Measurements from ENCODE around the gene KCNE4. TPM values are rescaled to one million over a fixed set of nuclear protein-coding genes. Genes with fewer than 3 reads are reported as not detected.

Gene KCNE4
- total RNA-seq, 1 experiment from 2014 or later = not detected

- no peaks in the 10 kb centered on the region for H3K36me3 Mint-ChIP-seq (ENCODE audit: insufficient read depth, unreplicated experiment)
- no peak overlapping the region for H3K4me3 Mint-ChIP-seq (ENCODE audit: low read depth, unreplicated experiment)
- peaks cover 15% of the 10 kb centered on the region for H3K27me3 Mint-ChIP-seq (ENCODE audit: unreplicated experiment)
- H3K4me1 Mint-ChIP-seq (ENCODE audit: low read depth, unreplicated experiment) = peaks cover 17% of the 10 kb centered on the region
- DNase-seq = no peak
- no peak overlapping the region for H3K27ac Mint-ChIP-seq (ENCODE audit: unreplicated experiment)
- H3K9me3 Mint-ChIP-seq (ENCODE audit: low read depth, unreplicated experiment) = no peaks in the 10 kb centered on the region
- no TSS peak for BruUV-seq (replicated peaks)
- intact Hi-C loops (cut with micrococcal nuclease; ENCODE audit: unreplicated experiment) = no loop called here
- TF ChIP-seq, protein P1, sequence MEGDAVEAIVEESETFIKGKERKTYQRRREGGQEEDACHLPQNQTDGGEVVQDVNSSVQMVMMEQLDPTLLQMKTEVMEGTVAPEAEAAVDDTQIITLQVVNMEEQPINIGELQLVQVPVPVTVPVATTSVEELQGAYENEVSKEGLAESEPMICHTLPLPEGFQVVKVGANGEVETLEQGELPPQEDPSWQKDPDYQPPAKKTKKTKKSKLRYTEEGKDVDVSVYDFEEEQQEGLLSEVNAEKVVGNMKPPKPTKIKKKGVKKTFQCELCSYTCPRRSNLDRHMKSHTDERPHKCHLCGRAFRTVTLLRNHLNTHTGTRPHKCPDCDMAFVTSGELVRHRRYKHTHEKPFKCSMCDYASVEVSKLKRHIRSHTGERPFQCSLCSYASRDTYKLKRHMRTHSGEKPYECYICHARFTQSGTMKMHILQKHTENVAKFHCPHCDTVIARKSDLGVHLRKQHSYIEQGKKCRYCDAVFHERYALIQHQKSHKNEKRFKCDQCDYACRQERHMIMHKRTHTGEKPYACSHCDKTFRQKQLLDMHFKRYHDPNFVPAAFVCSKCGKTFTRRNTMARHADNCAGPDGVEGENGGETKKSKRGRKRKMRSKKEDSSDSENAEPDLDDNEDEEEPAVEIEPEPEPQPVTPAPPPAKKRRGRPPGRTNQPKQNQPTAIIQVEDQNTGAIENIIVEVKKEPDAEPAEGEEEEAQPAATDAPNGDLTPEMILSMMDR (IDR thresholded peaks at IDR 0.05; ENCODE audit: unreplicated experiment) = no peak
- CTCF ChIA-PET = no interaction called here
Measured at GRCh38 chr2:223060201-223060825, 8.3 kb downstream of the KCNE4 start.

DNA sequence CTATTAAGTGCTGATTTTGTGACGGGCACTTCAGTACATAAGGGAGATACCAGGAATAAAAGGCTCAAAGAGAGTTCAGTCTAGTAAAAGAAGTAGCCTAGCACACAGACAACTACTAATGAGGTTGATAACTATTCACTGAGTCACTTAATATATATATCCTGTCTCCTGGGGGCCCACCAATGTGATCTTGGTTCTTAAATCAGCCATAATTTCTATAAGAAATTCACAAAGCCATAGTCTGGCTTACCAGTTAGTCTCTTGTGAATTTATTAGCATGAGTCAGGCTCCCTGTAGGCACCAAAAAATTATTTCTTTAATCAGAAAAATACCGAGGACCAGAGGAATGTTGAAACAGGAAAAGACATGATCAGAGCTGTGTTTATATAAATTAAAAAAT lies 10.4 kb downstream of the KCNE4 start:
- Mint-ChIP-seq H3K27me3 (ENCODE audit: unreplicated experiment) (peaks cover 15% of the 10 kb centered on the region), H3K4me1 (ENCODE audit: low read depth, unreplicated experiment) (peaks cover 17% of the 10 kb centered on the region), H3K36me3 (ENCODE audit: insufficient read depth, unreplicated experiment) (no peaks in the 10 kb centered on the region), H3K4me3 (ENCODE audit: low read depth, unreplicated experiment) (no peak overlapping the region), H3K27ac (ENCODE audit: unreplicated experiment) (no peak overlapping the region), H3K9me3 (ENCODE audit: low read depth, unreplicated experiment) (no peaks in the 10 kb centered on the region)
- TF ChIP-seq, protein P1 (IDR thresholded peaks at IDR 0.05; ENCODE audit: unreplicated experiment) = no peak
- CTCF ChIA-PET = no interaction called here
- no TSS peak for BruUV-seq (replicated peaks)
- no peak for DNase-seq
- intact Hi-C loops (cut with micrococcal nuclease; ENCODE audit: unreplicated experiment) = no loop called here

GRCh38 chr2:223065107-223065506 lies 13.1 kb downstream of the KCNE4 start:
- no peak overlapping the region for H3K4me3 Mint-ChIP-seq (ENCODE audit: low read depth, unreplicated experiment)
- CTCF ChIA-PET = no interaction called here
- peaks cover 10% of the 10 kb centered on the region for H3K4me1 Mint-ChIP-seq (ENCODE audit: low read depth, unreplicated experiment)
- H3K36me3 Mint-ChIP-seq (ENCODE audit: insufficient read depth, unreplicated experiment) = no peaks in the 10 kb centered on the region
- DNase-seq = no peak
- TF ChIP-seq, protein P1 (IDR thresholded peaks at IDR 0.05; ENCODE audit: unreplicated experiment) = no peak
- intact Hi-C loops (cut with micrococcal nuclease; ENCODE audit: unreplicated experiment) = no loop called here
- no TSS peak for BruUV-seq (replicated peaks)
- H3K9me3 Mint-ChIP-seq (ENCODE audit: low read depth, unreplicated experiment) = no peaks in the 10 kb centered on the region
- H3K27ac Mint-ChIP-seq (ENCODE audit: unreplicated experiment) = no peak overlapping the region
- H3K27me3 Mint-ChIP-seq (ENCODE audit: unreplicated experiment) = peaks cover 15% of the 10 kb centered on the region

DNA sequence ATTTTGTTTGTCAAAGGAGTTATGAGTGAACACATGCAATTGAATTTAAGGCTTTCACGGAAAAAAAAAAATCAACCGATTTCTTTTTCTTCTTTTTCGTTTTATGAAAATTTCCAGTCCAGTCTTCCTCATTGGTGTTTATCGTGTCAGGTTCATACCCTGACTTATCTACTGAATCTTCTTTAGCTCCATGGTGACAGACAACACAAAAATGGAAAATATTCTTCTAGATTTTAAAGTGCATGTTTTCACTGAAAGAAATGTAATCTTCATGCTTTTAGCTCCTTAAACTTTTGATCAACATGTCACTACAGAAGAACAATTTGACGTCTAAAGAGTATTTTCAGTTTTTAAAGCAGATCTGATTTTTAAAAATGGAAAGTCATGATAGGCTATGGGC lies 14.7 kb downstream of the KCNE4 start:
- no peak for DNase-seq
- no TSS peak for BruUV-seq (replicated peaks)
- H3K27ac Mint-ChIP-seq (ENCODE audit: unreplicated experiment) = no peak overlapping the region
- H3K4me1 Mint-ChIP-seq (ENCODE audit: low read depth, unreplicated experiment) = no peaks in the 10 kb centered on the region
- H3K36me3 Mint-ChIP-seq (ENCODE audit: insufficient read depth, unreplicated experiment) = no peaks in the 10 kb centered on the region
- peaks cover 15% of the 10 kb centered on the region for H3K27me3 Mint-ChIP-seq (ENCODE audit: unreplicated experiment)
- H3K9me3 Mint-ChIP-seq (ENCODE audit: low read depth, unreplicated experiment) = no peaks in the 10 kb centered on the region
- intact Hi-C loops (cut with micrococcal nuclease; ENCODE audit: unreplicated experiment) = no loop called here
- CTCF ChIA-PET = interaction anchor here (0.6 kb wide), 1 partner anchor 888 kb away, joined by 3 read pairs; no protein-coding TSS in a partner anchor
- no peak overlapping the region for H3K4me3 Mint-ChIP-seq (ENCODE audit: low read depth, unreplicated experiment)
- TF ChIP-seq, protein P1 (IDR thresholded peaks at IDR 0.05; ENCODE audit: unreplicated experiment) = no peak

Data from Calu3 (cell line).